ENCODE results near the gene PCDHB5.
"Not testable (repeated sequence)": the region's sequence is repeated elsewhere in the genome, so short reads cannot be mapped to it uniquely, and the experiment has no call there.

Gene PCDHB5

DNA sequence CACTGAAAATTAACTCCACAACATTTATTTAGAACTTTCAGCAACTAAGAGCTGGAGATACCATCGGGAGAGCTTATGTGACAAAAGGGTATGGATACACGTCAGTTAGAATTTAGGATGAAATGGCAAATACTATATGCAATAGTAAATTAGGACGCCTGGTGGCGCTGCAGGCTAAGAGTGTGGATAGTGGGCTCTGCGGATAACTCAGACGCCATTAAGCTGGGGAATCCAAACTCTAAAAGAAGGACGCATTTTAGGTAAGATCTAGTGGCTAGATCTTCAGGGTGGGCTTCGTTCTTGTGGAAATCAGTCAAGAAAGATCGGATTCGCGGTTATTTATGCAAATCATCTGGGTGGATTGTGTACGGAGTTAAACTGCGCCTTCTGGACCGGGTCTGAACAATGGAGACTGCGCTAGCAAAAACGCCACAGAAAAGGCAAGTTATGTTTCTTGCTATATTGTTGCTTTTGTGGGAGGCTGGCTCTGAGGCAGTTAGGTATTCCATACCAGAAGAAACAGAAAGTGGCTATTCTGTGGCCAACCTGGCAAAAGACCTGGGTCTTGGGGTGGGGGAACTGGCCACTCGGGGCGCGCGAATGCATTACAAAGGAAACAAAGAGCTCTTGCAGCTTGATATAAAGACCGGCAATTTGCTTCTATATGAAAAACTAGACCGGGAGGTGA, at the start of gene PCDHB5:
Gene PCDHB5 (plus strand): TSS at position 177 of the 688 bp plus-strand sequence. CDS start 229 bp downstream, at position 406.
- DNase-seq: no peak

DNA sequence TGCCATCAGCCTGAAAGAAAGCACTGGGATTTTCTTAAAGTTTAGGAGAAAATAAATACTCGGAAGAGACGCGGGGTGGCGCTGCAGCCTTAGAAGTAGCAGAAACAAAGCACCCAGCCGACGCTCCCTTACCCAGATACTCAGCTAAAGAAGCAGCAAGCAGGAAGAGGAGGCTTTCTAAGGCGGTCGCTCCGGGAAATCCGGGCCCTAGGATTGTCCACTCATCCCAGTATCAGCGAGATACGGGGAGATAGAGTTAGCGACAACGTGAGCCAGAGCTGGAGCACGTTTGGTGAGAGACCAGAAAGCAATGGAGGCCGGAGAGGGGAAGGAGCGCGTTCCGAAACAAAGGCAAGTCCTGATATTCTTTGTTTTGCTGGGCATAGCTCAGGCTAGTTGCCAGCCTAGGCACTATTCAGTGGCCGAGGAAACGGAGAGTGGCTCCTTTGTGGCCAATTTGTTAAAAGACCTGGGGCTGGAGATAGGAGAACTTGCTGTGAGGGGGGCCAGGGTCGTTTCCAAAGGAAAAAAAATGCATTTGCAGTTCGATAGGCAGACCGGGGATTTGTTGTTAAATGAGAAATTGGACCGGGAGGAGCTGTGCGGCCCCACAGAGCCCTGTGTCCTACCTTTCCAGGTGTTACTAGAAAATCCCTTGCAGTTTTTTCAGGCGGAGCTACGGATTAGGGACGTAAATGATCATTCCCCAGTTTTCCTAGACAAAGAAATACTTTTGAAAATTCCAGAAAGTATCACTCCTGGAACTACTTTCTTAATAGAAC, 40.3 kb upstream of the PCDHB5 start, which contains the start of gene PCDHB2:
Gene PCDHB2 (plus strand): TSS at position 135 of the 782 bp plus-strand sequence. CDS start 176 bp downstream, at position 311.
- no peak for DNase-seq

DNA sequence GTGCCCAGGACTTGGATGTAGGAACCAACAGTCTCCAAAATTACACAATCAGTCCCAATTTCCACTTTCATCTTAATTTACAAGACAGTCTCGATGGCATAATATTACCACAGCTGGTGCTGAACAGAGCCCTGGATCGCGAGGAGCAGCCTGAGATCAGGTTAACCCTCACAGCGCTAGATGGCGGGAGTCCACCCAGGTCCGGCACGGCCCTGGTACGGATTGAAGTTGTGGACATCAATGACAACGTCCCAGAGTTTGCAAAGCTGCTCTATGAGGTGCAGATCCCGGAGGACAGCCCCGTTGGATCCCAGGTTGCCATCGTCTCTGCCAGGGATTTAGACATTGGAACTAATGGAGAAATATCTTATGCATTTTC, 39.8 kb upstream of the PCDHB5 start:
- DNase-seq: no peak

DNA sequence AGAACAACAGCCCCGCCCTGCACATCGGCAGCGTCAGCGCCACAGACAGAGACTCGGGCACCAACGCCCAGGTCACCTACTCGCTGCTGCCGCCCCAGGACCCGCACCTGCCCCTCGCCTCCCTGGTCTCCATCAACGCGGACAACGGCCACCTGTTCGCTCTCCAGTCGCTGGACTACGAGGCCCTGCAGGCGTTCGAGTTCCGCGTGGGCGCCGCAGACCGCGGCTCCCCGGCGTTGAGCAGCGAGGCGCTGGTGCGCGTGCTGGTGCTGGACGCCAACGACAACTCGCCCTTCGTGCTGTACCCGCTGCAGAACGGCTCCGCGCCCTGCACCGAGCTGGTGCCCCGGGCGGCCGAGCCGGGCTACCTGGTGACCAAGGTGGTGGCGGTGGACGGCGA, 38.8 kb upstream of the PCDHB5 start:
- not testable (repeated sequence) for DNase-seq

DNA sequence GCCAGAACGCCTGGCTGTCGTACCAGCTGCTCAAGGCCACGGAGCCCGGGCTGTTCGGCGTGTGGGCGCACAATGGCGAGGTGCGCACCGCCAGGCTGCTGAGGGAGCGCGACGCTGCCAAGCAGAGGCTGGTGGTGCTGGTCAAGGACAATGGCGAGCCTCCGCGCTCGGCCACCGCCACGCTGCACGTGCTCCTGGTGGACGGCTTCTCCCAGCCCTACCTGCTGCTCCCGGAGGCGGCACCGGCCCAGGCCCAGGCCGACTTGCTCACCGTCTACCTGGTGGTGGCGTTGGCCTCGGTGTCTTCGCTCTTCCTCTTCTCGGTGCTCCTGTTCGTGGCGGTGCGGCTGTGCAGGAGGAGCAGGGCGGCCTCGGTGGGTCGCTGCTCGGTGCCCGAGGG, 38.4 kb upstream of the PCDHB5 start:
- DNase-seq: not testable (repeated sequence)

DNA sequence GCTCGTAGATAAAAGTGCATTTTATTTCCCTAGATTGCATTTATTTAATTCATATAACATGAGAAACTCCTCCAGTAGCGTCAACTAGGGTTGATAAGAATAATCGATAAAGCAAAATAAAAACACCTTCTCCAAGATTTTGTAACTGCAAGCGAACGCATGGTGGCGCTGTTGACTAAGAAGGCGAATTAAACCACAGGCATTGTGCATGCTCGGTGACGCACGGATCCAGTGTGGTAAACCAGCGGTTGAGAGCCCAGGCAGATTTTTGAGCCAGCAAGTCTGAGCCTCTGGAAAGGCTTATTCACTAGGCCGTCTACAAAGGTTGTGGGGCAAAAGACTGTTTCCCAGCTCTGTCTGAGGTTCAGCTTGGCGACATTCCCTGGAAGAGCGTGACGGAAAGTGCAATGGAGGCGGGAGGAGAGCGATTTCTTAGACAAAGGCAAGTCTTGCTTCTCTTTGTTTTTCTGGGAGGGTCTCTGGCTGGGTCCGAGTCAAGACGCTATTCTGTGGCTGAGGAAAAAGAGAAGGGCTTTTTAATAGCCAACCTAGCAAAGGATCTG, 34.7 kb upstream of the PCDHB5 start, which contains the start of gene PCDHB3:
Gene PCDHB3 (plus strand): TSS at position 231 of the 563 bp plus-strand sequence. CDS start 177 bp downstream, at position 408.
- peak; percentile 72 for DNase-seq

DNA sequence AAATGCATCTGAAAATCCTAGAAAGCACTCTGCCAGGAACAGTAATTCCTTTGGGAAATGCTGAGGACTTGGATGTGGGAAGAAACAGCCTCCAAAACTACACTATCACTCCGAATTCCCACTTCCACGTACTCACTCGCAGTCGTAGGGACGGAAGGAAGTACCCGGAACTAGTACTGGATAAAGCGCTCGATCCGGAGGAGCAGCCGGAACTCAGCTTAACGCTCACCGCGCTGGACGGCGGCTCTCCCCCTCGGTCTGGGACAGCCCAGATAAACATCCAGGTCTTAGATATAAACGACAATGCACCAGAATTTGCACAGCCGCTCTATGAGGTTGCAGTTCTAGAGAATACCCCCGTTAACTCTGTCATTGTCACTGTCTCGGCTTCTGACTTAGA, 33.9 kb upstream of the PCDHB5 start:
- DNase-seq: peak; percentile 4

DNA sequence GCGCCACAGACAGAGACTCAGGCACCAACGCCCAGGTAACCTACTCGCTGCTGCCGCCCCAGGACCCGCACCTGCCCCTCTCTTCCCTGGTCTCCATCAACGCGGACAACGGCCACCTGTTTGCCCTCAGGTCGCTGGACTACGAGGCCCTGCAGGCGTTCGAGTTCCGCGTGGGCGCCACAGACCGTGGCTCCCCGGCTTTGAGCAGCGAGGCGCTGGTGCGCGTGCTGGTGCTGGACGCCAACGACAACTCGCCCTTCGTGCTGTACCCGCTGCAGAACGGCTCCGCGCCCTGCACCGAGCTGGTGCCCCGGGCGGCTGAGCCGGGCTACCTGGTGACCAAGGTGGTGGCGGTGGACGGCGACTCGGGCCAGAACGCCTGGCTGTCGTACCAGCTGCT, 32.9 kb upstream of the PCDHB5 start:
- DNase-seq: not testable (repeated sequence)

DNA sequence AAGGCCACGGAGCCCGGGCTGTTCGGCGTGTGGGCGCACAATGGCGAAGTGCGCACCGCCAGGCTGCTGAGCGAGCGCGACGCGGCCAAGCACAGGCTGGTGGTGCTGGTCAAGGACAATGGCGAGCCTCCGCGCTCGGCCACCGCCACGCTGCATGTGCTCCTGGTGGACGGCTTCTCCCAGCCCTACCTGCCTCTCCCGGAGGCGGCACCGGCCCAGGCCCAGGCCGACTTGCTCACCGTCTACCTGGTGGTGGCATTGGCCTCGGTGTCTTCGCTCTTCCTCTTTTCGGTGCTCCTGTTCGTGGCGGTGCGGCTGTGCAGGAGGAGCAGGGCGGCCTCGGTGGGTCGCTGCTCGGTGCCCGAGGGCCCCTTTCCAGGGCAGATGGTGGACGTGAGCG, 32.5 kb upstream of the PCDHB5 start:
- not testable (repeated sequence) for DNase-seq

DNA sequence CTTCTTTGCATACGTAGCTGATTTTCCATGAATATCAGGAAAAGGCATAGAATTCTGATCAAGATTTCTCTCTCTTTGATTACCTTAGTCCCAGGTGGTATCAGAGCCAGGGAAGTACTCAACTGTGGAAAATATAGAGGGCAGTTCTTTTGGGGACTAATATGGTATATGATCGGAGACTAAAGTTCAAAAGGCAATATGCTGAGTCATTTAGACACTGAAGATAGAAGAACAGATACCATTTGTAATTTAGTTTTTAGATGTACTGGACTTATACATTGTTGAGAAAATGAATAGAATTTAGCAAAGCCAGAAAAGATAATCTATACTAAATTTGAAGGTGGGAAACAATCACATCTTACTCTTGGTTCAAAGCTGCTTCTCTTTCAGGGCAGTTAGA, 29.7 kb upstream of the PCDHB5 start:
- no peak for DNase-seq

DNA sequence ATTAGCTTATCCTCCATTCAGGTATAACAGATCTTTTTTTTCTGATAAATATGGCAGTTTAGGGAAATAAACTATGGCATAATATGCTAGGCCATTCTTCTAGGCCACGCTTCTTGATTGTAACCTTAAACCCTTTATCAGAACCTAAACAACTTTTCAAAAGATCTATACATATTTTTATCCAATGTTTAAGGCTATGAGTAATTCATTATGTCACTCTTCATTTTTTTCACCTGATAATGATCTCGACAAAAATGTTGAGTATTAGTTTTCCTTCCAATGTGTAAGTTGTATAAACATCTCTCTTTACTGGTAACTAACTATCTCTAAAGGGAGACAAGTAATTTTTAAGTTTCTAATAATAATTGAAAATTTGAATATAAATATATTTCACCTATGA, 15.8 kb upstream of the PCDHB5 start:
- DNase-seq: no peak

DNA sequence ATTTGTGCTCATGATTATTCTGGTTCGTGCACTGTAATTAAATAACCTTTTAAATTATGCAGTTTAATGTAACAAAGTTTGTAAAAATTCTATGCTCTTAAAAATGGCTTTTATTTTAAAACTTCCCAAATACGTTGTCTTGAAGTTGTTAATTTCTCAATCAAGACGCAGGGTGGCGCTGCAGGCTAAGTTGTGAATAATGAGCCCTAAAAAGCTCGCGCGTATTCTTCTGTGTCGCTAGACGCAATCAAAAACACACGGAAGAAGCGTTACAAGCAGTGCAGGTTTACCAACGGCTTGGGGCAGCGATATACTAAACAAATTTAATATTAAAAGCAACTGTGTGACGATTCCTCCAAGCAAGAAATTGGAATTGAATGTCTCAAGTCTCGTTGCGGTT, 13.4 kb upstream of the PCDHB5 start, which contains the start of gene PCDHB4:
Gene PCDHB4 (plus strand): TSS at position 256 of the 400 bp plus-strand sequence. CDS start 181 bp downstream, outside the sequence.
- DNase-seq: no peak

DNA sequence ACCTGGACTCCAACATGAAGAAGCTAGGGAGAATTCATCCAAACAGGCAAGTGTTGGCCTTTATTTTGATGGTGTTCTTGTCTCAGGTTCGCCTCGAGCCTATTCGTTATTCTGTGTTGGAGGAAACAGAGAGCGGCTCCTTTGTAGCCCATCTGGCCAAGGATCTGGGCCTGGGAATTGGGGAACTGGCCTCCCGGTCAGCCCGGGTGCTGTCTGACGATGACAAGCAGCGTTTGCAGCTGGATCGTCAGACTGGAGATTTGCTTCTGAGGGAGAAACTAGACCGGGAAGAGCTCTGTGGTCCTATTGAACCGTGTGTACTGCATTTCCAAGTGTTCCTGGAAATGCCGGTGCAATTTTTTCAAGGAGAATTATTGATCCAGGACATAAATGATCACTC, 13.0 kb upstream of the PCDHB5 start:
- no peak for DNase-seq

DNA sequence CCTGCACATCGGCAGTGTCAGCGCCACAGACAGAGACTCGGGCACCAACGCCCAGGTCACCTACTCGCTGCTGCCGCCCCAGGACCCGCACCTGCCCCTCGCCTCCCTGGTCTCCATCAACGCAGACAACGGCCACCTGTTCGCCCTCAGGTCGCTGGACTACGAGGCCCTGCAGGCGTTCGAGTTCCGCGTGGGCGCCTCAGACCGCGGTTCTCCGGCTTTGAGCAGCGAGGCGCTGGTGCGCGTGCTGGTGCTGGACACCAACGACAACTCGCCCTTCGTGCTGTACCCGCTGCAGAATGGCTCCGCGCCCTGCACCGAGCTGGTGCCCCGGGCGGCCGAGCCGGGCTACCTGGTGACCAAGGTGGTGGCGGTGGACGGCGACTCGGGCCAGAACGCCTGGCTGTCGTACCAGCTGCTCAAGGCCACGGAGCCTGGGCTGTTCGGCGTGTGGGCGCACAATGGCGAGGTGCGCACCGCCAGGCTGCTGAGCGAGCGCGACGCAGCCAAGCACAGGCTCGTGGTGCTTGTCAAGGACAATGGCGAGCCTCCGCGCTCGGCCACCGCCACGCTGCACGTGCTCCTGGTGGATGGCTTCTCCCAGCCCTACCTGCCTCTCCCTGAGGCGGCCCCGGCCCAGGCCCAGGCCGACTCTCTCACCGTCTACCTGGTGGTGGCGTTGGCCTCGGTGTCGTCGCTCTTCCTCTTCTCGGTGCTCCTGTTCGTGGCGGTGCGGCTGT, 11.4 kb upstream of the PCDHB5 start:
- DNase-seq: not testable (repeated sequence)

DNA sequence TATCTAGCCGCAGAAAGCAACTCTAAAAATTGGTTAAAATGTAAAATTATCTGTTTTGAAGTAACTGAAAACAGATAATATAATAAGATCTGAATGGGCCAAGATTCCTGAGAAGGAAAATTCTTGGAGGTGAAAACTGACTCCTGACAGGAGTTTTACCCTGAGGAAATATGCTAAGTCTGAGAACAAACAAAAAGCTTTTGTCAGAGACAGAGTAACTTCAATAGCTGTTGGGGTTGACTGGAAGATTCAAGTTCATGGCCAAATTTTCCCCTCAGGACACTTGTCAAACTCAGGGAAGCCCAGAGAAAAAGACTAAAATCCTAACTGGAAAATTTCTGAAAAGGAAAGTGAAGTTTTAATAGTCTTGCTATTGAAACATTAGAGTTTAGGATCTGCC, 7.7 kb upstream of the PCDHB5 start:
- no peak for DNase-seq

DNA sequence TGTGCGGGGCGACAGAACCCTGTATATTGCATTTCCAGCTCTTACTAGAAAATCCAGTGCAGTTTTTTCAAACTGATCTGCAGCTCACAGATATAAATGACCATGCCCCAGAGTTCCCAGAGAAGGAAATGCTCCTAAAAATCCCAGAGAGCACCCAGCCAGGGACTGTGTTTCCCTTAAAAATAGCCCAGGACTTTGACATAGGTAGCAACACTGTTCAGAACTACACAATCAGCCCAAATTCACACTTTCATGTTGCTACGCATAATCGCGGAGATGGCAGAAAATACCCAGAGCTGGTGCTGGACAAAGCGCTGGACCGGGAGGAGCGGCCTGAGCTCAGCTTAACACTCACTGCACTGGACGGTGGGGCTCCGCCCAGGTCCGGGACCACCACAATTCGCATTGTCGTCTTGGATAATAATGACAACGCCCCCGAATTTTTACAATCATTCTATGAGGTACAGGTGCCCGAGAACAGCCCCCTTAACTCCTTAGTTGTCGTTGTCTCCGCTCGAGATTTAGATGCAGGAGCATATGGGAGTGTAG, 786 bp downstream of the PCDHB5 start:
- DNase-seq: no peak

DNA sequence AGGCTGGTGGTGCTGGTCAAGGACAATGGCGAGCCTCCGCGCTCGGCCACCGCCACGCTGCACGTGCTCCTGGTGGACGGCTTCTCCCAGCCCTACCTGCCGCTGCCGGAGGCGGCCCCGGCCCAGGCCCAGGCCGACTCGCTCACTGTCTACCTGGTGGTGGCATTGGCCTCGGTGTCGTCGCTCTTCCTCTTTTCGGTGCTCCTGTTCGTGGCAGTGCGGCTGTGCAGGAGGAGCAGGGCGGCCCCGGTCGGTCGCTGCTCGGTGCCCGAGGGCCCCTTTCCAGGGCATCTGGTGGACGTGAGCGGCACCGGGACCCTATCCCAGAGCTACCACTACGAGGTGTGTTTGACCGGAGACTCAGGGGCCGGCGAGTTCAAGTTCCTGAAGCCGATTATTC, 2.3 kb downstream of the PCDHB5 start:
- not testable (repeated sequence) for DNase-seq

DNA sequence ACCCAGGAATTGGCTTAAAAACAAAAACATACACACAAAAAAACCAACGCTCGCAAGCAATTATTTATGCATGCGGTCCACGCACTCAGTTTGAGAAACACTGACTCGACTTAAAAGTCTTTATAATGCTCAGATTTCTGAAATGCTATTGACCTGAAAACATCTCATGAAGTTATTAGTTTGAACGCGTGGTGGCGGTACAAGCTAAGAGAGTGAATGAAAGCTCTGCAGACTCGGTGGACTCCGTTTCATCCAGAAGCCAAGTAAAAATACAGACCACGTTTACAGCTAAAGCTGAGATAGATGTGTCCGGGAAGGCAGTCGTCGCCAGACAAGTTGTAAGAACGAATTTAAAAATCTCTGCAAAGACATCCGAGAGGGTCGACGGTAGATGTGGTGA, 14.8 kb downstream of the PCDHB5 start, which contains the start of gene PCDHB6:
Gene PCDHB6 (plus strand): TSS at position 246 of the 400 bp plus-strand sequence. CDS start 201 bp downstream, outside the sequence.
- DNase-seq: no peak

DNA sequence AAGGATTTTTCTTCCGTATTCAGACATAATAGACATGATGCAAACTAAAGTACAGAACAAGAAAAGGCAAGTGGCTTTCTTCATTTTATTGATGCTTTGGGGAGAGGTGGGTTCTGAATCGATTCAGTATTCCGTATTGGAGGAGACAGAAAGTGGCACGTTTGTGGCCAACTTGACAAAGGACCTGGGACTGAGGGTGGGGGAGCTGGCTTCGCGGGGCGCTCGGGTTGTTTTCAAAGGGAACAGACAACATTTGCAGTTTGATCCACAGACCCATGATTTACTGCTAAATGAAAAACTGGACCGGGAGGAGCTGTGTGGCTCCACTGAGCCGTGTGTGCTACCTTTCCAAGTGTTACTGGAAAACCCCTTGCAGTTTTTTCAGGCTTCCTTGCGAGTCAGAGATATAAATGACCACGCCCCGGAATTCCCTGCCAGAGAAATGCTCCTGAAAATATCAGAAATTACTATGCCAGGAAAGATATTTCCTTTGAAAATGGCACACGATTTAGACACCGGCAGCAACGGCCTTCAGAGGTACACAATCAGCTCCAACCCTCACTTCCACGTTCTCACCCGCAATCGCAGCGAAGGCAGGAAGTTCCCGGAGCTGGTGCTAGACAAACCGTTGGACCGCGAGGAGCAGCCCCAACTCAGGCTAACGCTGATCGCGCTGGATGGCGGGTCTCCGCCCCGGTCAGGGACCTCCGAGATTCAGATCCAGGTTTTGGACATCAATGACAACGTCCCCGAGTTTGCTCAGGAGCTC, 15.4 kb downstream of the PCDHB5 start:
- DNase-seq: no peak

DNA sequence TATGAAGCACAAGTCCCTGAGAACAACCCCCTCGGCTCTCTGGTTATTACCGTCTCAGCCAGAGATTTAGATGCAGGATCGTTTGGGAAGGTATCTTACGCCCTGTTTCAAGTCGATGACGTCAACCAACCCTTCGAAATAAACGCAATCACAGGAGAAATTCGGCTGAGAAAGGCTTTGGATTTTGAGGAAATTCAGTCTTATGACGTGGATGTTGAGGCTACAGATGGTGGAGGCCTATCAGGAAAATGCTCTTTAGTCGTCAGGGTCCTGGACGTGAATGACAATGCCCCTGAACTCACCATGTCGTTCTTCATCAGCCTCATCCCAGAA, 16.0 kb downstream of the PCDHB5 start:
- DNase-seq: no peak

DNA sequence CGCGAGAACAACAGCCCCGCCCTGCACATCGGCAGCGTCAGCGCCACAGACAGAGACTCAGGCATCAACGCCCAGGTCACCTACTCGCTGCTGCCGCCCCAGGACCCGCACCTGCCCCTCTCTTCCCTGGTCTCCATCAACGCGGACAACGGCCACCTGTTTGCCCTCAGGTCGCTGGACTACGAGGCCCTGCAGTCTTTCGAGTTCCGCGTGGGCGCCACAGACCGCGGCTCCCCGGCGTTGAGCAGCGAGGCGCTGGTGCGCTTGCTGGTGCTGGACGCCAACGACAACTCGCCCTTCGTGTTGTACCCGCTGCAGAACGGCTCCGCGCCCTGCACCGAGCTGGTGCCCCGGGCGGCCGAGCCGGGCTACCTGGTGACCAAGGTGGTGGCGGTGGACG, 16.6 kb downstream of the PCDHB5 start:
- not testable (repeated sequence) for DNase-seq

DNA sequence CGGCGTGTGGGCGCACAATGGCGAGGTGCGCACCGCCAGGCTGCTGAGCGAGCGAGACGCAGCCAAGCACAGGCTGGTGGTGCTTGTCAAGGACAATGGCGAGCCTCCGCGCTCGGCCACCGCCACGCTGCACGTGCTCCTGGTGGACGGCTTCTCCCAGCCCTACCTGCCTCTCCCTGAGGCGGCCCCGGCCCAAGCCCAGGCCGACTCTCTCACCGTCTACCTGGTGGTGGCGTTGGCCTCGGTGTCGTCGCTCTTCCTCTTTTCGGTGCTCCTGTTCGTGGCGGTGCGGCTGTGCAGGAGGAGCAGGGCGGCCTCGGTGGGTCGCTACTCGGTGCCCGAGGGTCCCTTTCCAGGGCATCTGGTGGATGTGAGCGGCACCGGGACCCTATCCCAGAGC, 17.1 kb downstream of the PCDHB5 start:
- DNase-seq: not testable (repeated sequence)

Data from NCI-H345 (cell line).